Endodermal cell (in vitro differentiated cells): ENCODE measurements around the gene PKD1. TPM values are rescaled to one million over a fixed set of nuclear protein-coding genes. Genes with fewer than 3 reads are reported as not detected.

Experiments
- DNase-seq: peaks from one replicate; pipeline ENCODE4 v3.0.0-alpha.2; 2017
- H3K27ac ChIP-seq: 2 replicates; pipeline ENCODE4 v1.5.1; 2013; ENCODE audit warnings: mild to moderate bottlenecking, low read depth, low read length, moderate library complexity
- H3K27me3 ChIP-seq: 2 replicates; pipeline ENCODE4 v1.6.1; 2013; ENCODE audit warnings: mild to moderate bottlenecking, low read length, moderate library complexity; ENCODE audit not compliant: insufficient read depth, control insufficient read depth, poor library complexity, severe bottlenecking
- H3K36me3 ChIP-seq: 2 replicates; pipeline ENCODE4 v1.7.0; 2013; ENCODE audit warnings: mild to moderate bottlenecking, low read length, moderate library complexity; ENCODE audit not compliant: control insufficient read depth, insufficient read depth
- H3K4me1 ChIP-seq: one replicate; pipeline ENCODE4 v1.7.0; 2013; ENCODE audit warnings: low read length; ENCODE audit not compliant: control insufficient read depth, insufficient read depth
- H3K4me3 ChIP-seq: 2 replicates; pipeline ENCODE4 v1.5.1; 2013; ENCODE audit warnings: mild to moderate bottlenecking, low read length, moderate library complexity
- H3K9ac ChIP-seq: 2 replicates; pipeline ENCODE4 v1.6.1; 2013; ENCODE audit warnings: mild to moderate bottlenecking, low read length, moderate library complexity; ENCODE audit not compliant: poor library complexity, severe bottlenecking; ENCODE audit errors: extremely low read depth
- H3K9me3 ChIP-seq: 2 replicates; pipeline ENCODE4 v1.6.1; 2013; ENCODE audit warnings: mild to moderate bottlenecking, low read length, moderate library complexity; ENCODE audit not compliant: control insufficient read depth
- H3K27ac Mint-ChIP-seq: 2 replicates; pipeline ENCODE4 v1.8.0; 2020; ENCODE audit warnings: mixed read lengths
- H3K27me3 Mint-ChIP-seq: 2 replicates; pipeline ENCODE4 v1.8.0; 2021; ENCODE audit warnings: mild to moderate bottlenecking, mixed read lengths; ENCODE audit not compliant: insufficient read depth
- H3K36me3 Mint-ChIP-seq: 2 replicates; pipeline ENCODE4 v1.8.0; 2020; ENCODE audit warnings: low read depth, mixed read lengths
- H3K4me1 Mint-ChIP-seq: 2 replicates; pipeline ENCODE4 v1.8.0; 2020; ENCODE audit warnings: mixed read lengths
- H3K4me3 Mint-ChIP-seq: 2 replicates; pipeline ENCODE4 v1.8.0; 2020; ENCODE audit warnings: mild to moderate bottlenecking, moderate library complexity, mixed read lengths
- H3K9me3 Mint-ChIP-seq: 2 replicates; pipeline ENCODE4 v1.8.0; 2020; ENCODE audit warnings: mild to moderate bottlenecking, mixed read lengths
- CTCF ChIP-seq: fragments of 200-600 bp; sonication (generic); conservative IDR thresholded peaks from 2 replicates; pipeline ENCODE4 v1.5.0; 2021; ENCODE audit warnings: antibody characterized with exemption, mild to moderate bottlenecking
- WGBS, 2 experiments: methylation state at CpG; one replicate each; pipeline versions ENCODE4 v1.1.5 to v1.1.7; 2013; ENCODE audit warnings: missing lambda C conversion rate in 2 of 2, mixed read lengths in 1 of 2; ENCODE audit not compliant: insufficient coverage in 1 of 2, insufficient read length in 1 of 2; 5-methylcytosine and 5-hydroxymethylcytosine counted together
- total RNA-seq, 2 donors: library from RNA; stranded (reverse); fragmentation: NEBNext Ultra II Directional in 1 of 2; extraction: Animal tissue kit (Norgen Biotek cat#: 25700) in 1 of 2; gene quantifications; 2 replicates in 1 of 2; 3 replicates in 1 of 2; pipeline ENCODE4 v1.2.1, GENCODE V29; 2021

Gene PKD1
- total RNA-seq, 2 donors from 2014 or later = 104 to 110 TPM

DNA sequence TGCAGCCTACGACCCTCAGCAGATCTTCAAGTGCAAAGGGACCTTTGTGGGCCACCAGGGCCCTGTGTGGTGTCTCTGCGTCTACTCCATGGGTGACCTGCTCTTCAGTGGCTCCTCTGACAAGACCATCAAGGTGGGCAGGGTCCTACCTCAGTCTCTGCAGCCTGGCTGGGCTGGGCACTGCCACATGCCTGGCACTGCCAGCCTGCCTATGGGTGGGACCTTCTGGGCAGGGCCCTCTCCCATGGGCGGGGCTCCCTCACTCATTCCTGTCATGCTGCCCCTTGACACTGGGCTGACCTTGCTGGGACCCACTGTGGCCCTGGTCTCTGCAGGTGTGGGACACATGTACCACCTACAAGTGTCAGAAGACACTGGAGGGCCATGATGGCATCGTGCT lies 38.2 kb upstream of the PKD1 start:
- no peaks in the 10 kb centered on the region for H3K9me3 ChIP-seq
- Mint-ChIP-seq H3K27ac (no peak overlapping the region), H3K27me3 (no peaks in the 10 kb centered on the region), H3K4me1 (no peaks in the 10 kb centered on the region), H3K9me3 (no peaks in the 10 kb centered on the region), H3K36me3 (peaks cover 28% of the 10 kb centered on the region), H3K4me3 (no peak overlapping the region)
- H3K4me1 ChIP-seq = no peaks in the 10 kb centered on the region
- no peak for TF ChIP-seq CTCF
- no peaks in the 10 kb centered on the region for H3K27me3 ChIP-seq
- H3K9ac ChIP-seq = no peak overlapping the region
- H3K36me3 ChIP-seq = peaks cover 14% of the 10 kb centered on the region
- H3K4me3 ChIP-seq = no peak overlapping the region
- DNase-seq = no peak
- WGBS, 2 experiments = 90 to 95% methylated on average over 4 of the region's 4 CpGs
- no peak overlapping the region for H3K27ac ChIP-seq

- Histone ChIP-seq H3K27ac (no peak overlapping the region), H3K9me3 (no peaks in the 10 kb centered on the region), H3K4me3 (no peak overlapping the region), H3K36me3 (peaks cover 19% of the 10 kb centered on the region), H3K9ac (no peak overlapping the region), H3K27me3 (no peaks in the 10 kb centered on the region), H3K4me1 (no peaks in the 10 kb centered on the region)
- no peaks in the 10 kb centered on the region for H3K4me1 Mint-ChIP-seq
- TF ChIP-seq CTCF = no peak
- H3K36me3 Mint-ChIP-seq = peaks cover 30% of the 10 kb centered on the region
- H3K9me3 Mint-ChIP-seq = no peaks in the 10 kb centered on the region
- H3K27ac Mint-ChIP-seq = no peak overlapping the region
- no peak overlapping the region for H3K4me3 Mint-ChIP-seq
- no peaks in the 10 kb centered on the region for H3K27me3 Mint-ChIP-seq
- WGBS, 2 experiments = 96 to 100% methylated on average over 3 to 14 of the region's 14 CpGs
- DNase-seq = no peak
Observed at GRCh38 chr16:2173366-2173765, 37.7 kb upstream of the PKD1 start.

GRCh38 chr16:2172688-2173335 lies 37.1 kb upstream of the PKD1 start:
- 95 to 100% methylated on average over 18 to 29 of the region's 29 CpGs for WGBS, 2 experiments
- H3K36me3 Mint-ChIP-seq = peaks cover 36% of the 10 kb centered on the region
- no peak overlapping the region for H3K27ac ChIP-seq
- no peaks in the 10 kb centered on the region for H3K4me1 Mint-ChIP-seq
- no peaks in the 10 kb centered on the region for H3K27me3 ChIP-seq
- no peaks in the 10 kb centered on the region for H3K9me3 ChIP-seq
- no peak overlapping the region for H3K9ac ChIP-seq
- H3K4me1 ChIP-seq = no peaks in the 10 kb centered on the region
- peaks cover 19% of the 10 kb centered on the region for H3K36me3 ChIP-seq
- H3K4me3 Mint-ChIP-seq = no peak overlapping the region
- no peaks in the 10 kb centered on the region for H3K27me3 Mint-ChIP-seq
- no peak for DNase-seq
- H3K27ac Mint-ChIP-seq = peak overlapping the region; percentile 30
- TF ChIP-seq CTCF = no peak
- H3K4me3 ChIP-seq = no peak overlapping the region
- no peaks in the 10 kb centered on the region for H3K9me3 Mint-ChIP-seq
